PC-9 (cell line): ENCODE measurements around the gene ABLIM2. TPM values are rescaled to one million over a fixed set of nuclear protein-coding genes. Genes with fewer than 3 reads are reported as not detected.

Experiments
- BruUV-seq: library from RNA; stranded (reverse); fragments of 400-500 nt; replicated peaks from 2 replicates; lab custom pipeline; 2021; lab: Mats Ljungman, UMichigan
- CTCF ChIA-PET: fragments of 300-600 bp; sonication (Branson Sonifier 250); formaldehyde crosslinking; loops from one replicate; lab custom pipeline; 2022; ENCODE audit warnings: antibody characterized with exemption; lab: Charles Lee
- POLR2A ChIA-PET: fragments of 300-600 bp; sonication (Branson Sonifier 250); formaldehyde crosslinking; loops from one replicate; lab custom pipeline; 2022; ENCODE audit warnings: antibody characterized with exemption; ENCODE audit not compliant: unreplicated experiment; lab: Charles Lee
- DNase-seq, 2 experiments: peaks; one replicate each; pipeline versions ENCODE4 v3.0.0 to v3.0.0-alpha.2; 2015 to 2022; ENCODE audit warnings: mixed read lengths in 1 of 2
- H2AFZ ChIP-seq: fragments of 200-600 bp; sonication (generic); 2 replicates; pipeline ENCODE4 v1.8.1; 2017; ENCODE audit warnings: antibody characterized with exemption
- H3F3A ChIP-seq: fragments of 200-600 bp; sonication (generic); 2 replicates; pipeline ENCODE4 v1.8.1; 2017; ENCODE audit warnings: antibody characterized with exemption, mild to moderate bottlenecking, low read depth; ENCODE audit not compliant: insufficient read depth
- H3K27ac ChIP-seq: fragments of 200-600 bp; sonication (generic); 2 replicates; pipeline ENCODE4 v1.6.1; 2016; ENCODE audit warnings: mixed run types
- H3K27me3 ChIP-seq: fragments of 200-600 bp; sonication (generic); 2 replicates; pipeline ENCODE4 v1.6.1; 2016; ENCODE audit warnings: low read depth, mixed run types; ENCODE audit not compliant: insufficient read depth
- H3K36me3 ChIP-seq: fragments of 200-600 bp; sonication (generic); 2 replicates; pipeline ENCODE4 v1.6.1; 2016; ENCODE audit warnings: low read depth, mixed run types
- H3K4me1 ChIP-seq: fragments of 200-600 bp; sonication (generic); replicated peaks from 2 replicates; pipeline ENCODE4 v1.6.1; 2016; ENCODE audit warnings: mixed run types; ENCODE audit not compliant: insufficient read depth
- H3K4me2 ChIP-seq: fragments of 200-600 bp; sonication (generic); 2 replicates; pipeline ENCODE4 v1.6.1; 2017; ENCODE audit warnings: mixed run types
- H3K4me3 ChIP-seq: fragments of 200-600 bp; sonication (generic); 2 replicates; pipeline ENCODE4 v1.6.1; 2016; ENCODE audit warnings: mixed run types
- H3K79me2 ChIP-seq: fragments of 200-600 bp; sonication (generic); 2 replicates; pipeline ENCODE4 v1.6.1; 2017; ENCODE audit warnings: low read depth, mixed run types
- H3K9me2 ChIP-seq: fragments of 200-600 bp; sonication (generic); 2 replicates; pipeline ENCODE4 v1.8.1; 2017; ENCODE audit warnings: mild to moderate bottlenecking; ENCODE audit not compliant: insufficient read depth
- H3K9me3 ChIP-seq: fragments of 200-600 bp; sonication (generic); 2 replicates; pipeline ENCODE4 v1.8.1; 2016; ENCODE audit warnings: low read depth; ENCODE audit not compliant: insufficient read depth
- H4K20me1 ChIP-seq: fragments of 200-600 bp; sonication (generic); 2 replicates; pipeline ENCODE4 v1.8.1; 2017; ENCODE audit not compliant: insufficient read depth
- CTCF ChIP-seq: fragments of 200-600 bp; sonication (generic); conservative IDR thresholded peaks from 2 replicates; pipeline ENCODE4 v1.6.1; 2017; ENCODE audit warnings: mixed run types, antibody characterized with exemption, mild to moderate bottlenecking, moderate library complexity
- EZH2 ChIP-seq: fragments of 200-600 bp; sonication (generic); IDR thresholded peaks from 2 replicates; pipeline ENCODE4 v1.8.0; 2017; ENCODE audit warnings: antibody characterized with exemption, low read depth
- intact Hi-C: fragments of 100-400 bp; cut with micrococcal nuclease; formaldehyde crosslinking; loops from one replicate; pipeline ENCODE4 v1.10.0; 2022; ENCODE audit not compliant: unreplicated experiment
- total RNA-seq: library from RNA; stranded (reverse); gene quantifications from 2 replicates; pipeline ENCODE4 v1.2.3, GENCODE V29; 2021

The ABLIM2 gene
- total RNA-seq, 1 experiment from 2014 or later: 1.6 TPM

- no peak for TF ChIP-seq CTCF
- TF ChIP-seq EZH2: no peak
- Histone ChIP-seq H3K9me2 (no peaks in the 10 kb centered on the region), H3K4me3 (no peak overlapping the region), H4K20me1 (no peaks in the 10 kb centered on the region), H3K4me2 (peak overlapping the region; percentile 55), H3K4me1 (peaks cover 40% of the 10 kb centered on the region), H3K27ac (no peak overlapping the region), H3K36me3 (no peaks in the 10 kb centered on the region), H3K27me3 (no peaks in the 10 kb centered on the region), H3K79me2 (no peaks in the 10 kb centered on the region), H2AFZ (no peak overlapping the region), H3F3A (peaks cover 38% of the 10 kb centered on the region), H3K9me3 (no peaks in the 10 kb centered on the region)
- BruUV-seq: no TSS peak
- CTCF ChIA-PET: no interaction called here
- intact Hi-C loops: loop anchor here (2.0 to 5.0 kb wide), 2 partner anchors 47 to 985 kb away; no protein-coding TSS in a partner anchor
- POLR2A ChIA-PET: interaction anchor here (0.5 to 0.8 kb wide), 2 partner anchors 17 to 48 kb away, joined by 3 to 4 read pairs; partner anchors contain the start of gene SH3TC1
- peak in 1 of 2 experiments; percentile 62 for DNase-seq
Measured at GRCh38 chr4:8181844-8182243, 23.2 kb upstream of the ABLIM2 start.

- H3K9me3 ChIP-seq: no peaks in the 10 kb centered on the region
- H2AFZ ChIP-seq: no peak overlapping the region
- TF ChIP-seq CTCF (no peak), EZH2 (no peak)
- BruUV-seq: no TSS peak
- CTCF ChIA-PET: no interaction called here
- POLR2A ChIA-PET: no interaction called here
- peaks cover 38% of the 10 kb centered on the region for H3F3A ChIP-seq
- H3K4me2 ChIP-seq: no peak overlapping the region
- H3K27ac ChIP-seq: no peak overlapping the region
- H3K79me2 ChIP-seq: no peaks in the 10 kb centered on the region
- no peaks in the 10 kb centered on the region for H4K20me1 ChIP-seq
- H3K4me3 ChIP-seq: no peak overlapping the region
- H3K9me2 ChIP-seq: no peaks in the 10 kb centered on the region
- no peak for DNase-seq
- intact Hi-C loops: loop anchor here (5.0 kb wide), 1 partner anchor 984 kb away; no protein-coding TSS in a partner anchor
- H3K27me3 ChIP-seq: no peaks in the 10 kb centered on the region
- no peaks in the 10 kb centered on the region for H3K36me3 ChIP-seq
- peaks cover 40% of the 10 kb centered on the region for H3K4me1 ChIP-seq
Measured at GRCh38 chr4:8181119-8181518, 22.5 kb upstream of the ABLIM2 start.

- CTCF ChIA-PET: no interaction called here
- no peaks in the 10 kb centered on the region for H4K20me1 ChIP-seq
- POLR2A ChIA-PET: no interaction called here
Measured at GRCh38 chr4:8180310-8181093, 21.9 kb upstream of the ABLIM2 start.

More at GRCh38 chr4:8180310-8181093, 21.9 kb upstream of the ABLIM2 start:
- Histone ChIP-seq H2AFZ (no peak overlapping the region), H3K4me1 (peaks cover 40% of the 10 kb centered on the region), H3K4me2 (no peak overlapping the region), H3K9me2 (no peaks in the 10 kb centered on the region), H3K9me3 (no peaks in the 10 kb centered on the region), H3F3A (peaks cover 38% of the 10 kb centered on the region), H3K27ac (no peak overlapping the region), H3K4me3 (no peak overlapping the region), H3K79me2 (no peaks in the 10 kb centered on the region), H3K27me3 (no peaks in the 10 kb centered on the region), H3K36me3 (no peaks in the 10 kb centered on the region)
- TF ChIP-seq CTCF: no peak
- TF ChIP-seq EZH2: no peak
- intact Hi-C loops: loop anchor here (5.0 kb wide), 1 partner anchor 983 kb away; no protein-coding TSS in a partner anchor
- no peak for DNase-seq
- no TSS peak for BruUV-seq
